Measurements from ENCODE around the gene WAPL. TPM values are rescaled to one million over a fixed set of nuclear protein-coding genes. Genes with fewer than 3 reads are reported as not detected.

The WAPL gene
- total RNA-seq, 2 experiments from 2014 or later: 34.3 TPM

GRCh38 chr10:86415116-86415515, 106.5 kb downstream of the WAPL start:
- ChIA-PET POLR2A (interaction anchor here (5.5 kb wide), 1 partner anchor 13 kb away, joined by 131 read pairs; no protein-coding TSS in a partner anchor), CTCF (interaction anchor here (2.4 kb wide), 1 partner anchor 15 kb away, joined by 9 read pairs; no protein-coding TSS in a partner anchor)
- intact Hi-C loops (cut with DNase I, micrococcal nuclease): loop anchor here in 1 of 2 experiments (10.0 kb wide), 1 partner anchor 800 kb away; no protein-coding TSS in a partner anchor
- no peaks in the 10 kb centered on the region for H3K27me3 Mint-ChIP-seq
- peak overlapping the region; percentile 78 for H3K27ac Mint-ChIP-seq
- H3K4me1 Mint-ChIP-seq (ENCODE audit: low read depth): peaks cover 68% of the 10 kb centered on the region
- H3K4me3 ChIP-seq (ENCODE audit: low read length): no peak overlapping the region
- H3K9me3 ChIP-seq (ENCODE audit: control insufficient read depth in 1 of 2, insufficient read depth in 1 of 2, low read length in 2 of 2): no peaks in the 10 kb centered on the region
- H3K27me3 ChIP-seq (ENCODE audit: control insufficient read depth in 1 of 2, insufficient read depth in 2 of 2, low read length in 2 of 2): no peaks in the 10 kb centered on the region
- no peak for DNase-seq
- H3K4me1 ChIP-seq (ENCODE audit: insufficient read depth, low read length): peaks cover 56% of the 10 kb centered on the region
- no peak overlapping the region for H3K27ac ChIP-seq (ENCODE audit: low read depth in 1 of 2, low read length in 2 of 2)
- H3K36me3 ChIP-seq (ENCODE audit: insufficient read depth, low read length): no peaks in the 10 kb centered on the region
- no peak for TF ChIP-seq CTCF (IDR thresholded peaks at IDR 0.05)
- H3K9me3 Mint-ChIP-seq: no peaks in the 10 kb centered on the region
- ATAC-seq (ENCODE audit: poor library complexity): no peak
- H3K4me3 Mint-ChIP-seq: peak overlapping the region; percentile 50
- H3K36me3 Mint-ChIP-seq (ENCODE audit: low read depth): no peaks in the 10 kb centered on the region

GRCh38 chr10:86413046-86413728, 108.4 kb downstream of the WAPL start:
- Histone ChIP-seq H3K4me1 (ENCODE audit: insufficient read depth, low read length) (peaks cover 50% of the 10 kb centered on the region), H3K36me3 (ENCODE audit: insufficient read depth, low read length) (no peaks in the 10 kb centered on the region), H3K27me3 (ENCODE audit: control insufficient read depth in 1 of 2, insufficient read depth in 2 of 2, low read length in 2 of 2) (no peaks in the 10 kb centered on the region), H3K9me3 (ENCODE audit: control insufficient read depth in 1 of 2, insufficient read depth in 1 of 2, low read length in 2 of 2) (no peaks in the 10 kb centered on the region), H3K27ac (ENCODE audit: low read depth in 1 of 2, low read length in 2 of 2) (peak overlapping the region; percentile 46 to 52), H3K4me3 (ENCODE audit: low read length) (peak overlapping the region; percentile 17)
- intact Hi-C loops (cut with DNase I, micrococcal nuclease): loop anchor here (1.0 to 10.0 kb wide), 2 partner anchors 13 to 798 kb away; no protein-coding TSS in a partner anchor
- H3K36me3 Mint-ChIP-seq (ENCODE audit: low read depth): no peaks in the 10 kb centered on the region
- ATAC-seq (ENCODE audit: poor library complexity) (peak; percentile 80), DNase-seq (peak in 4 of 14 experiments; percentile 50 to 68 (median 56))
- CTCF ChIA-PET: interaction anchor here (0.8 to 2.4 kb wide), 3 partner anchors 11 to 13 kb away, joined by 3 to 9 read pairs (median 5); no protein-coding TSS in a partner anchor
- H3K27me3 Mint-ChIP-seq: no peaks in the 10 kb centered on the region
- POLR2A ChIA-PET: interaction anchor here (0.6 to 5.5 kb wide), 8 partner anchors 9 to 683 kb away, joined by 3 to 131 read pairs (median 3); partner anchors contain the start of gene WAPL
- peak overlapping the region; percentile 56 for H3K4me3 Mint-ChIP-seq
- H3K9me3 Mint-ChIP-seq: no peaks in the 10 kb centered on the region
- no peak for TF ChIP-seq CTCF (IDR thresholded peaks at IDR 0.05)
- peak overlapping the region; percentile 89 for H3K27ac Mint-ChIP-seq
- H3K4me1 Mint-ChIP-seq (ENCODE audit: low read depth): peaks cover 64% of the 10 kb centered on the region

GRCh38 chr10:86411852-86412560, 109.6 kb downstream of the WAPL start:
- Mint-ChIP-seq H3K4me3 (peak overlapping the region; percentile 83), H3K4me1 (ENCODE audit: low read depth) (peaks cover 60% of the 10 kb centered on the region), H3K27me3 (no peaks in the 10 kb centered on the region), H3K36me3 (ENCODE audit: low read depth) (no peaks in the 10 kb centered on the region), H3K27ac (peak overlapping the region; percentile 89), H3K9me3 (no peaks in the 10 kb centered on the region)
- Histone ChIP-seq H3K4me3 (ENCODE audit: low read length) (no peak overlapping the region), H3K36me3 (ENCODE audit: insufficient read depth, low read length) (no peaks in the 10 kb centered on the region), H3K9me3 (ENCODE audit: control insufficient read depth in 1 of 2, insufficient read depth in 1 of 2, low read length in 2 of 2) (no peaks in the 10 kb centered on the region), H3K4me1 (ENCODE audit: insufficient read depth, low read length) (peaks cover 47% of the 10 kb centered on the region), H3K27me3 (ENCODE audit: control insufficient read depth in 1 of 2, insufficient read depth in 2 of 2, low read length in 2 of 2) (no peaks in the 10 kb centered on the region), H3K27ac (ENCODE audit: low read depth in 1 of 2, low read length in 2 of 2) (peak overlapping the region; percentile 33 to 52)
- intact Hi-C loops (cut with DNase I, micrococcal nuclease): loop anchor here in 1 of 2 experiments (10.0 kb wide), 1 partner anchor 797 kb away; no protein-coding TSS in a partner anchor
- CTCF ChIA-PET: interaction anchor here (1.0 to 2.6 kb wide), 3 partner anchors 11 to 174 kb away, joined by 3 to 31 read pairs (median 3); no protein-coding TSS in a partner anchor
- POLR2A ChIA-PET: interaction anchor here (0.7 to 5.5 kb wide), 5 partner anchors 8 to 124 kb away, joined by 3 to 131 read pairs (median 3); partner anchors contain the start of gene WAPL
- DNase-seq: peak in 1 of 14 experiments; percentile 26
- ATAC-seq (ENCODE audit: poor library complexity): no peak
- no peak for TF ChIP-seq CTCF (IDR thresholded peaks at IDR 0.05)

All from CD4-positive, alpha-beta T cell (primary cell).